Erythroblast (primary cell): ENCODE measurements around the gene RAC2.
"Not testable (repeated sequence)": the region's sequence is repeated elsewhere in the genome, so short reads cannot be mapped to it uniquely, and the experiment has no call there.

Experiments used
- DNase-seq, 2 experiments: peaks; one replicate each; lab custom pipeline; 2025; lab: John Stamatoyannopoulos, UW
- GATA1 ChIP-seq: IDR thresholded peaks from 2 replicates; pipeline ENCODE4 v1.6.1; 2011; ENCODE audit warnings: low read depth, mild to moderate bottlenecking, control low read depth, low read length, moderate library complexity
- POLR2A ChIP-seq: IDR thresholded peaks from 2 replicates; pipeline ENCODE4 v1.6.1; 2011; ENCODE audit warnings: mild to moderate bottlenecking, low read length

The RAC2 gene

GRCh38 chr22:37240941-37241320, 3.1 kb downstream of the RAC2 start:
- no peak for DNase-seq

GRCh38 chr22:37240240-37240940, 3.7 kb downstream of the RAC2 start:
- no peak for DNase-seq
- TF ChIP-seq GATA1: no peak
- peak; percentile 6 for TF ChIP-seq POLR2A

More at GRCh38 chr22:37240941-37241320, 3.1 kb downstream of the RAC2 start:
- TF ChIP-seq POLR2A (no peak), GATA1 (no peak)

- no peak for TF ChIP-seq GATA1
- peak; percentile 32 for TF ChIP-seq POLR2A
- no peak for DNase-seq
These were observed 4.5 kb downstream of the RAC2 start for GRCh38 chr22:37239336-37240239.

- no peak for TF ChIP-seq GATA1
- no peak for TF ChIP-seq POLR2A
- no peak for DNase-seq
These were observed 6.4 kb downstream of the RAC2 start for GRCh38 chr22:37237371-37238268.

- DNase-seq: no peak
- TF ChIP-seq GATA1 (no peak), POLR2A (no peak)
These were observed 8.0 kb downstream of the RAC2 start for GRCh38 chr22:37235897-37236607.

GRCh38 chr22:37234736-37235711, 9.0 kb downstream of the RAC2 start:
- DNase-seq: no peak
- TF ChIP-seq GATA1: no peak
- TF ChIP-seq POLR2A: peak; percentile 21

- TF ChIP-seq GATA1 (no peak), POLR2A (no peak)
- DNase-seq: no peak
These were observed 10.1 kb downstream of the RAC2 start for GRCh38 chr22:37233751-37234631.

- DNase-seq: not testable (repeated sequence)
These were observed 10.7 kb downstream of the RAC2 start for GRCh38 chr22:37233371-37233750.

- TF ChIP-seq POLR2A (no peak), GATA1 (no peak)
- DNase-seq: no peak
These were observed 11.7 kb downstream of the RAC2 start for GRCh38 chr22:37232140-37232998.

- TF ChIP-seq POLR2A (no peak), GATA1 (no peak)
- DNase-seq: no peak
These were observed 12.5 kb downstream of the RAC2 start for GRCh38 chr22:37231406-37232139.
